Lung (tissue), 12 donors: ENCODE measurements around the gene GPX2. TPM values are rescaled to one million over a fixed set of nuclear protein-coding genes. Genes with fewer than 3 reads are reported as not detected.
A peak's percentile ranks its signal among the peaks of the same experiment; 100 is the strongest.

Experiments used
- ATAC-seq: fragments of 200-7000 bp; cut with Tn5 transposase; one replicate; pipeline ENCODE4 v1.9.1; 2020; ENCODE audit warnings: moderate number of reproducible peaks; ENCODE audit not compliant: insufficient read depth, low FRiP score
- DNase-seq, 3 donors: peaks; one replicate each; pipeline ENCODE4 v3.0.0-alpha.2; 2013 to 2017
- H3K27ac ChIP-seq, 2 donors: one replicate each; pipeline ENCODE4 v1.5.1; 2013; ENCODE audit warnings: mild to moderate bottlenecking in 2 of 2, moderate library complexity in 2 of 2, control low read depth in 1 of 2, inconsistent platforms in 1 of 2, low read depth in 1 of 2, low read length in 1 of 2
- H3K27me3 ChIP-seq, 3 donors: one replicate each; pipeline ENCODE4 v1.5.1; 2013; ENCODE audit warnings: low read length in 2 of 3; ENCODE audit not compliant: control insufficient read depth in 3 of 3, insufficient read depth in 3 of 3
- H3K36me3 ChIP-seq, 4 donors: one replicate each; pipeline ENCODE4 v1.5.1; 2013; ENCODE audit warnings: low read length in 4 of 4, mild to moderate bottlenecking in 1 of 4, moderate library complexity in 1 of 4; ENCODE audit not compliant: control insufficient read depth in 4 of 4, insufficient read depth in 4 of 4
- H3K4me1 ChIP-seq, 5 donors: one replicate each; pipeline ENCODE4 v1.5.1; 2013; ENCODE audit warnings: low read length in 5 of 5, mild to moderate bottlenecking in 2 of 5, moderate library complexity in 1 of 5; ENCODE audit not compliant: control insufficient read depth in 5 of 5, insufficient read depth in 5 of 5
- H3K4me3 ChIP-seq: one replicate; pipeline ENCODE4 v1.5.1; 2013; ENCODE audit warnings: mild to moderate bottlenecking, control low read depth, moderate library complexity
- H3K9ac ChIP-seq, 2 donors: one replicate each; pipeline ENCODE4 v1.5.1; 2013; ENCODE audit warnings: low read length in 2 of 2, control low read depth in 1 of 2; ENCODE audit not compliant: insufficient read depth in 1 of 2
- H3K9me3 ChIP-seq, 4 donors: one replicate each; pipeline ENCODE4 v1.5.1; 2013; ENCODE audit warnings: low read length in 3 of 4, mild to moderate bottlenecking in 1 of 4, moderate library complexity in 1 of 4; ENCODE audit not compliant: control insufficient read depth in 4 of 4, insufficient read depth in 3 of 4
- WGBS, 2 donors: extraction: QIAGEN DNeasy Blood & Tissue Kit; methylation state at CpG; one replicate each; pipeline ENCODE4 v1.1.7; 2013; 5-methylcytosine and 5-hydroxymethylcytosine counted together
- polyA plus RNA-seq, 2 donors: library from polyadenylated mRNA; stranded (reverse); fragments of 200-250 nt; gene quantifications; one replicate each; pipeline ENCODE4 v1.2.1, GENCODE V29; 2013
- total RNA-seq, 2 donors: library from RNA; depleted of rRNA in 1 of 2; stranded (reverse); fragments of >200 nt in 1 of 2; gene quantifications; one replicate each; pipeline ENCODE4 v1.2.1, GENCODE V29; 2014 to 2021
- TF ChIP-seq, protein P1 (sequence below): IDR thresholded peaks from 2 replicates; pipeline ENCODE4 v1.5.1; 2012; ENCODE audit warnings: mild to moderate bottlenecking; ENCODE audit errors: control extremely low read depth, extremely low read depth
- donor health status: control.
- donor health status: control.
- donor health status: Bipolar disorder and iron deficiency.
- donor health status: healthy.
- donor health status: DM: yes; HTN: yes; CAD: no.

GPX2 gene
- total and polyA plus RNA-seq, 4 donors = 2.9 to 11.3 (median 3.4) TPM; not detected in 1

DNA sequence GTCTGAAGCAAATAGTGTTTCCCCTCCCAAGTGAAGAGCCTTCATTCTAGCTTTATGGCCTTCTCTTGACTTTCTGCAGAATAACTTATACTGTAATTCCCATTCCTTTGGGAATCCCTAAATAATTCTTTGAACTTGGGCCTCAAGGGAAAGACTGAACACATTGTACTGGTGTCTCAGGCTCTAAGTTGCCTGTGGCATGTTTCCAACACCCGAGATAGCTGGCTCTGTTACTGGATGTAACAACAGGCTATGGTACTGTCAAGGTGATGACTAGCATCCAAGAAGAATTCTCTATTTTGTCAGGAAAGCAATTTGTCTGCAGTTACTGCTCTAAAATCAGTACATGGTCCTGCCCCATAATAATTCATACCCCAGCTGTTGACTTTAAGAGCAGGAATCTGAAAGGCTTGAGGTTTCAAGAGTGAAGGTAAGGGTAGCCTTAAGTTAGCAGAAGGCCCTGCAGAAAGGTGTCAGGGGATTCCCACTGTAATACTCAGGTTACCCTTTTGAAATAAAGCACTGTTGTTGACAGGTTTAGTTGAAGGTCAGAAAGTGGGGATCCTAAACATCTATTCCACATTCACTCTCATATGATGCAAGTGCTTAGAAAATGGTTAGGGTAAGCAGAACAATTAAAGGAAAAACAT lies 5.2 kb downstream of the GPX2 start:
- ATAC-seq = no peak
- DNase-seq = peak in 1 of 3 donors; percentile 13
- TF ChIP-seq, protein P1, sequence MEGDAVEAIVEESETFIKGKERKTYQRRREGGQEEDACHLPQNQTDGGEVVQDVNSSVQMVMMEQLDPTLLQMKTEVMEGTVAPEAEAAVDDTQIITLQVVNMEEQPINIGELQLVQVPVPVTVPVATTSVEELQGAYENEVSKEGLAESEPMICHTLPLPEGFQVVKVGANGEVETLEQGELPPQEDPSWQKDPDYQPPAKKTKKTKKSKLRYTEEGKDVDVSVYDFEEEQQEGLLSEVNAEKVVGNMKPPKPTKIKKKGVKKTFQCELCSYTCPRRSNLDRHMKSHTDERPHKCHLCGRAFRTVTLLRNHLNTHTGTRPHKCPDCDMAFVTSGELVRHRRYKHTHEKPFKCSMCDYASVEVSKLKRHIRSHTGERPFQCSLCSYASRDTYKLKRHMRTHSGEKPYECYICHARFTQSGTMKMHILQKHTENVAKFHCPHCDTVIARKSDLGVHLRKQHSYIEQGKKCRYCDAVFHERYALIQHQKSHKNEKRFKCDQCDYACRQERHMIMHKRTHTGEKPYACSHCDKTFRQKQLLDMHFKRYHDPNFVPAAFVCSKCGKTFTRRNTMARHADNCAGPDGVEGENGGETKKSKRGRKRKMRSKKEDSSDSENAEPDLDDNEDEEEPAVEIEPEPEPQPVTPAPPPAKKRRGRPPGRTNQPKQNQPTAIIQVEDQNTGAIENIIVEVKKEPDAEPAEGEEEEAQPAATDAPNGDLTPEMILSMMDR = no peak

DNA sequence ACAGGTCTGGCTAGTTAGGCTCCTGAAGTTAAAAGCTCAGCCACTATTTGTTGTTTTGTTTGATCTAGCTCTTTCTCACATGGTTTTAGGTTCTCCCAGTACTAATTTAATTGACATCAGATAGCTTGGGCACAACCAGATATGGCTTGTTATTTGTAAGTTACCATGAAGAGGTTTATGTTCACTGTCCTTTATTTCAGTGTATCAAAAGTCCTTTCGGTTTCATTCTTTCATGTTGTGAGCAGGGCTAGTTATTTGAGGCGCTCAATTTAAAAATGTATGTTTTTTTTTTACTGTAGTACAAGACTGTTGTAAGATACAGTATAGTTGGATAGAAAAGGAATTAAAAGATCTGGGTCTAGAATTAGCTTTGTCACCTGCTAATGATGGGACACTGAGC lies 7.0 kb downstream of the GPX2 start:
- TF ChIP-seq, protein P1 = no peak
- no peak for DNase-seq
- ATAC-seq = no peak
- Histone ChIP-seq H3K4me3 (no peak overlapping the region), H3K9me3 (no peaks in the 10 kb centered on the region), H3K27ac (peak overlapping the region in 1 of 2 donors; percentile 5), H3K36me3 (peaks cover under 1 to 17% (median 3%) of the 10 kb centered on the region in 4 donors), H3K9ac (no peak overlapping the region), H3K4me1 (peaks cover 0 to 7% (median 0%) of the 10 kb centered on the region in 5 donors), H3K27me3 (no peaks in the 10 kb centered on the region)
- 76 to 91% methylated on average over 2 of the region's 2 CpGs for WGBS, 2 donors

More for the DNA sequence above, 5.2 kb downstream of the GPX2 start:
- peaks cover 2 to 7% (median 4%) of the 10 kb centered on the region in 4 donors for H3K36me3 ChIP-seq
- 46 to 76% methylated on average over 1 of the region's 1 CpG for WGBS, 2 donors
- peaks cover 0 to 7% (median 0%) of the 10 kb centered on the region in 5 donors for H3K4me1 ChIP-seq
- no peak overlapping the region for H3K4me3 ChIP-seq
- no peak overlapping the region for H3K9ac ChIP-seq
- H3K27ac ChIP-seq = no peak overlapping the region
- H3K27me3 ChIP-seq = no peaks in the 10 kb centered on the region
- H3K9me3 ChIP-seq = no peaks in the 10 kb centered on the region

DNA sequence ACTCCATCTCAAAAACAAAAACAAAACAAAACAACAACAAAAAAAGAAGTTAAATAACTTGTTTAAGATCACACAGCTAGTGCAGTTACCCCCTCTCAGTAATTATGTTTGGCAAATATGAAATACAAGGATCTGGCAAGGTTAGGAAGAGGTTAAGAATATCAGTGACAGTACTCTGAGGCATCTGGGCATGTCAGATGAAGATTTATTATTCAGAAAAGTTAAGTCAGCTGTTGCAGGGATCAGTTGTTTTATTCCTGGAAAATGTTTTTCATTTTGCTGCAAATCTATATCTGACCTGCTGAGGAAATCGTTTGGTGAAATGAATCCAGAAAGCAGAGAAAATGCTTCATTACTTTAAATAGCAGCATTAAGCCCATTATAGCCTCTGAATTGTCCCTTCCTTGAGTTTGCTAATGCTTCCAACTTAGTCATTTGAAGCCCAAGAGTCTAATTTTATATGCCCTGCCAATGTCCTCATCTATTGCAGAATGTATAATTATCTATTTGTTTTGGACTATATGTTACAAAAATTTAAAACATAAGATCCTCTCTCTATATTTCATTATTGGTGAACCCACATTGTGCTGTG lies 8.1 kb downstream of the GPX2 start:
- Histone ChIP-seq H3K9me3 (no peaks in the 10 kb centered on the region), H3K27ac (no peak overlapping the region), H3K4me3 (no peak overlapping the region), H3K27me3 (no peaks in the 10 kb centered on the region), H3K4me1 (peaks cover 0 to 15% (median 0%) of the 10 kb centered on the region in 5 donors), H3K36me3 (peaks cover 0 to 17% (median 6%) of the 10 kb centered on the region in 4 donors), H3K9ac (no peak overlapping the region)
- 71 to 79% methylated on average over 1 of the region's 1 CpG for WGBS, 2 donors
- DNase-seq (no peak), ATAC-seq (no peak)
- TF ChIP-seq, protein P1 = no peak
